HepG2 (cell line): ENCODE results near the gene TBC1D16. TPM values are rescaled to one million over a fixed set of nuclear protein-coding genes. Genes with fewer than 3 reads are reported as not detected.
A peak's percentile ranks its signal among the peaks of the same experiment; 100 is the strongest.

ENCODE experiments used
- ARID2 ChIP-seq: sonication (generic); formaldehyde crosslinking; IDR thresholded peaks from 2 replicates; pipeline ENCODE4 v1.8.1; 2022; ENCODE audit warnings: mild to moderate bottlenecking, missing genetic modification reagents, borderline replicate concordance
- ARNT ChIP-seq: fragments of 450-650 bp; IDR thresholded peaks from 2 replicates; pipeline ENCODE4 v1.6.1; 2017
- BCL6 ChIP-seq: IDR thresholded peaks from 2 replicates; pipeline ENCODE4 v1.6.1; 2016; ENCODE audit warnings: missing genetic modification reagents, missing compliant biosample characterization
- FOXK1 ChIP-seq: sonication (generic); formaldehyde crosslinking; IDR thresholded peaks from 2 replicates; pipeline ENCODE4 v1.4.0; 2020; ENCODE audit warnings: low read depth, missing genetic modification reagents, borderline replicate concordance
- HNRNPLL ChIP-seq: fragments of 200-400 bp; formaldehyde crosslinking; IDR thresholded peaks from 2 replicates; pipeline ENCODE4 v1.6.1; 2017; ENCODE audit warnings: mild to moderate bottlenecking, low read depth, low read length; ENCODE audit not compliant: poor library complexity, severe bottlenecking
- KDM5B ChIP-seq: sonication (generic); formaldehyde crosslinking; IDR thresholded peaks from 2 replicates; pipeline ENCODE4 v1.4.0; 2020; ENCODE audit warnings: missing genetic modification reagents, mild to moderate bottlenecking, borderline replicate concordance
- NFYB ChIP-seq: sonication (generic); formaldehyde crosslinking; IDR thresholded peaks from 2 replicates; pipeline ENCODE4 v1.4.0; 2020; ENCODE audit warnings: missing genetic modification reagents
- ONECUT2 ChIP-seq: sonication (generic); formaldehyde crosslinking; IDR thresholded peaks from 2 replicates; pipeline ENCODE4 v1.4.0; 2020; ENCODE audit warnings: missing genetic modification reagents
- PCBP2 ChIP-seq: fragments of 200-400 bp; formaldehyde crosslinking; optimal IDR thresholded peaks from 2 replicates; pipeline ENCODE3; 2018; ENCODE audit warnings: low read length, low read depth; ENCODE audit not compliant: poor library complexity, severe bottlenecking
- RBM39 ChIP-seq: fragments of 200-400 bp; formaldehyde crosslinking; IDR thresholded peaks from one replicate; pipeline ENCODE4 v1.6.1; 2018; ENCODE audit warnings: antibody characterized with exemption, mild to moderate bottlenecking, low read depth, low read length; ENCODE audit not compliant: poor library complexity, severe bottlenecking
- SP1 ChIP-seq, 2 experiments: fragments of 450-650 bp in 1 of 2; sonication (generic) in 1 of 2; formaldehyde crosslinking in 1 of 2; IDR thresholded peaks; 2 replicates each; pipeline versions ENCODE4 v1.4.0 to v1.6.1; 2016 to 2020; ENCODE audit warnings: missing genetic modification reagents in 1 of 2
- ZNF143 ChIP-seq: sonication (generic); formaldehyde crosslinking; IDR thresholded peaks from 2 replicates; pipeline ENCODE4 v1.4.0; 2020; ENCODE audit warnings: missing genetic modification reagents
- ZNF431 ChIP-seq: sonication (generic); formaldehyde crosslinking; IDR thresholded peaks from 2 replicates; pipeline ENCODE4 v1.9.0; 2022; ENCODE audit warnings: missing genetic modification reagents, low read depth, mild to moderate bottlenecking, borderline replicate concordance
- ZNF496 ChIP-seq: sonication (generic); formaldehyde crosslinking; IDR thresholded peaks from 2 replicates; pipeline ENCODE4 v1.8.1; 2023; ENCODE audit warnings: mild to moderate bottlenecking, moderate library complexity, missing genetic modification reagents; ENCODE audit not compliant: insufficient replicate concordance
- polyA plus RNA-seq, 8 experiments: library from polyadenylated mRNA; depleted of rRNA in 3 of 8; stranded (reverse) in 7 of 8; unstranded in 1 of 8; fragments of >200 nt; fragmentation: Illumina TruSeq in 4 of 8; extraction: Trizol in 4 of 8; gene quantifications; 2 replicates each; pipeline versions ENCODE4 v1.2.1 to v1.2.3, GENCODE V29; 2011 to 2016; ENCODE audit warnings: low read depth in 4 of 8, missing spikeins in 1 of 8, mixed read lengths in 1 of 8; ENCODE audit not compliant: insufficient read depth in 1 of 8
- total RNA-seq, 5 experiments: library from RNA; depleted of rRNA; stranded (reverse); fragments of >200 nt; fragmentation: Illumina TruSeq; extraction: Trizol; gene quantifications; 2 replicates each; pipeline ENCODE4 v1.2.3, GENCODE V29; 2016; ENCODE audit warnings: low read depth in 1 of 5
- TF ChIP-seq, protein P1 (sequence below): sonication (generic); formaldehyde crosslinking; IDR thresholded peaks from 2 replicates; pipeline ENCODE4 v1.4.0; 2020; ENCODE audit warnings: low read depth, mild to moderate bottlenecking, missing genetic modification reagents
- TF ChIP-seq, protein P2 (sequence below): sonication (generic); formaldehyde crosslinking; IDR thresholded peaks from 2 replicates; pipeline ENCODE4 v1.5.0; 2020; ENCODE audit warnings: mild to moderate bottlenecking, missing genetic modification reagents, moderate library complexity
- TF ChIP-seq, protein P3 (sequence below): sonication (generic); formaldehyde crosslinking; conservative IDR thresholded peaks from 2 replicates; pipeline ENCODE4 v1.4.0; 2020; ENCODE audit warnings: missing genetic modification reagents
- TF ChIP-seq, protein P4 (sequence below): IDR thresholded peaks from 2 replicates; pipeline ENCODE4 v1.6.1; 2016; ENCODE audit warnings: missing compliant biosample characterization, missing genetic modification reagents, borderline replicate concordance
- TF ChIP-seq, protein P5 (sequence below), 2 experiments: IDR thresholded peaks; 2 replicates each; pipeline ENCODE4 v1.6.1; 2011 to 2012; ENCODE audit warnings: low read length in 2 of 2, borderline replicate concordance in 1 of 2, low read depth in 1 of 2, mild to moderate bottlenecking in 1 of 2, moderate library complexity in 1 of 2

Gene TBC1D16
- total and polyA plus RNA-seq, 2 of the 13 experiments (the other 11 are each of a cell fraction or from before 2014, with no cell fraction given): 14.9 to 24.9 TPM

DNA sequence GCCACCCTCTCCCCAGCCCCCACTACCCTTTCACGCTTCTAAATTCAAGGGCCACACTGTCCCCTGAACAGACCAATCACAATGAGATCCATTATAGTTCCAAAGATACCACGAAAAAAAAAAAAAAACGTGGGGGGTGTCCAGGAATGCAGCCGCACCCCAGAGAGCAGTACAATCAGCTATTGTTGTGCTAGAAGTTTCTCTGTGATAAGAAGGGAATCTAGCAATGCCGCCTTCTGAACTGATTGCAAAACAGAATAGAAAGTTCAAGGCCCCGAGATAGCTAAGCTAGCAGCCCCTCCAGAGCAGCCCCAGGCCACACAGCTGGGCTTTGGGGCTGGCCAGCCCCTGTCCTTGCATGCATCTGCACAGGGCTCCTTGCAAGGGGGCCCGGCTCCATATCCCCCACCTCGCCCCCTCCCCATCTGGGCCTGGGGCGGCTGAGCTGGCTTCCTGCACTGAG lies 109.5 kb downstream of the TBC1D16 start (continued):
- TF ChIP-seq ZNF431 (CRISPR knock-in tag) (no peak), ZNF143 (no peak), PCBP2 (no peak), ONECUT2 (CRISPR knock-in tag) (no peak), ARNT (no peak), RBM39 (no peak), FOXK1 (CRISPR knock-in tag) (no peak), HNRNPLL (no peak), NFYB (peak; percentile 13; the same call in 1 of the 2 replicates), KDM5B (CRISPR knock-in tag) (peak; percentile 56; the same call in 1 of the 2 replicates), SP1 (IDR thresholded peaks at IDR 0.05) (no peak), SP1 (CRISPR knock-in tag; IDR thresholded peaks at IDR 0.05) (no peak; the same call in 1 of the 2 replicates), BCL6 (CRISPR knock-in tag) (peak; percentile 89), ZNF496 (CRISPR knock-in tag) (no peak), ARID2 (CRISPR knock-in tag) (0 out of 2 replicates have a peak, but pooled peaks have one; percentile 30)
- TF ChIP-seq, protein P1, sequence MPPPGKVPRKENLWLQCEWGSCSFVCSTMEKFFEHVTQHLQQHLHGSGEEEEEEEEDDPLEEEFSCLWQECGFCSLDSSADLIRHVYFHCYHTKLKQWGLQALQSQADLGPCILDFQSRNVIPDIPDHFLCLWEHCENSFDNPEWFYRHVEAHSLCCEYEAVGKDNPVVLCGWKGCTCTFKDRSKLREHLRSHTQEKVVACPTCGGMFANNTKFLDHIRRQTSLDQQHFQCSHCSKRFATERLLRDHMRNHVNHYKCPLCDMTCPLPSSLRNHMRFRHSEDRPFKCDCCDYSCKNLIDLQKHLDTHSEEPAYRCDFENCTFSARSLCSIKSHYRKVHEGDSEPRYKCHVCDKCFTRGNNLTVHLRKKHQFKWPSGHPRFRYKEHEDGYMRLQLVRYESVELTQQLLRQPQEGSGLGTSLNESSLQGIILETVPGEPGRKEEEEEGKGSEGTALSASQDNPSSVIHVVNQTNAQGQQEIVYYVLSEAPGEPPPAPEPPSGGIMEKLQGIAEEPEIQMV: no peak; the same call in 1 of the 2 replicates
- TF ChIP-seq, protein P2, sequence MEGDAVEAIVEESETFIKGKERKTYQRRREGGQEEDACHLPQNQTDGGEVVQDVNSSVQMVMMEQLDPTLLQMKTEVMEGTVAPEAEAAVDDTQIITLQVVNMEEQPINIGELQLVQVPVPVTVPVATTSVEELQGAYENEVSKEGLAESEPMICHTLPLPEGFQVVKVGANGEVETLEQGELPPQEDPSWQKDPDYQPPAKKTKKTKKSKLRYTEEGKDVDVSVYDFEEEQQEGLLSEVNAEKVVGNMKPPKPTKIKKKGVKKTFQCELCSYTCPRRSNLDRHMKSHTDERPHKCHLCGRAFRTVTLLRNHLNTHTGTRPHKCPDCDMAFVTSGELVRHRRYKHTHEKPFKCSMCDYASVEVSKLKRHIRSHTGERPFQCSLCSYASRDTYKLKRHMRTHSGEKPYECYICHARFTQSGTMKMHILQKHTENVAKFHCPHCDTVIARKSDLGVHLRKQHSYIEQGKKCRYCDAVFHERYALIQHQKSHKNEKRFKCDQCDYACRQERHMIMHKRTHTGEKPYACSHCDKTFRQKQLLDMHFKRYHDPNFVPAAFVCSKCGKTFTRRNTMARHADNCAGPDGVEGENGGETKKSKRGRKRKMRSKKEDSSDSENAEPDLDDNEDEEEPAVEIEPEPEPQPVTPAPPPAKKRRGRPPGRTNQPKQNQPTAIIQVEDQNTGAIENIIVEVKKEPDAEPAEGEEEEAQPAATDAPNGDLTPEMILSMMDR (CRISPR knock-in tag): peak; percentile 2; the same call in 1 of the 2 replicates
- TF ChIP-seq, protein P3, sequence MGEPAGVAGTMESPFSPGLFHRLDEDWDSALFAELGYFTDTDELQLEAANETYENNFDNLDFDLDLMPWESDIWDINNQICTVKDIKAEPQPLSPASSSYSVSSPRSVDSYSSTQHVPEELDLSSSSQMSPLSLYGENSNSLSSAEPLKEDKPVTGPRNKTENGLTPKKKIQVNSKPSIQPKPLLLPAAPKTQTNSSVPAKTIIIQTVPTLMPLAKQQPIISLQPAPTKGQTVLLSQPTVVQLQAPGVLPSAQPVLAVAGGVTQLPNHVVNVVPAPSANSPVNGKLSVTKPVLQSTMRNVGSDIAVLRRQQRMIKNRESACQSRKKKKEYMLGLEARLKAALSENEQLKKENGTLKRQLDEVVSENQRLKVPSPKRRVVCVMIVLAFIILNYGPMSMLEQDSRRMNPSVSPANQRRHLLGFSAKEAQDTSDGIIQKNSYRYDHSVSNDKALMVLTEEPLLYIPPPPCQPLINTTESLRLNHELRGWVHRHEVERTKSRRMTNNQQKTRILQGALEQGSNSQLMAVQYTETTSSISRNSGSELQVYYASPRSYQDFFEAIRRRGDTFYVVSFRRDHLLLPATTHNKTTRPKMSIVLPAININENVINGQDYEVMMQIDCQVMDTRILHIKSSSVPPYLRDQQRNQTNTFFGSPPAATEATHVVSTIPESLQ: no peak
- TF ChIP-seq, protein P4, sequence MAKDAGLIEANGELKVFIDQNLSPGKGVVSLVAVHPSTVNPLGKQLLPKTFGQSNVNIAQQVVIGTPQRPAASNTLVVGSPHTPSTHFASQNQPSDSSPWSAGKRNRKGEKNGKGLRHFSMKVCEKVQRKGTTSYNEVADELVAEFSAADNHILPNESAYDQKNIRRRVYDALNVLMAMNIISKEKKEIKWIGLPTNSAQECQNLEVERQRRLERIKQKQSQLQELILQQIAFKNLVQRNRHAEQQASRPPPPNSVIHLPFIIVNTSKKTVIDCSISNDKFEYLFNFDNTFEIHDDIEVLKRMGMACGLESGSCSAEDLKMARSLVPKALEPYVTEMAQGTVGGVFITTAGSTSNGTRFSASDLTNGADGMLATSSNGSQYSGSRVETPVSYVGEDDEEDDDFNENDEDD (CRISPR knock-in tag): peak; percentile 58; the same call in 1 of the 2 replicates
- TF ChIP-seq, protein P5, sequence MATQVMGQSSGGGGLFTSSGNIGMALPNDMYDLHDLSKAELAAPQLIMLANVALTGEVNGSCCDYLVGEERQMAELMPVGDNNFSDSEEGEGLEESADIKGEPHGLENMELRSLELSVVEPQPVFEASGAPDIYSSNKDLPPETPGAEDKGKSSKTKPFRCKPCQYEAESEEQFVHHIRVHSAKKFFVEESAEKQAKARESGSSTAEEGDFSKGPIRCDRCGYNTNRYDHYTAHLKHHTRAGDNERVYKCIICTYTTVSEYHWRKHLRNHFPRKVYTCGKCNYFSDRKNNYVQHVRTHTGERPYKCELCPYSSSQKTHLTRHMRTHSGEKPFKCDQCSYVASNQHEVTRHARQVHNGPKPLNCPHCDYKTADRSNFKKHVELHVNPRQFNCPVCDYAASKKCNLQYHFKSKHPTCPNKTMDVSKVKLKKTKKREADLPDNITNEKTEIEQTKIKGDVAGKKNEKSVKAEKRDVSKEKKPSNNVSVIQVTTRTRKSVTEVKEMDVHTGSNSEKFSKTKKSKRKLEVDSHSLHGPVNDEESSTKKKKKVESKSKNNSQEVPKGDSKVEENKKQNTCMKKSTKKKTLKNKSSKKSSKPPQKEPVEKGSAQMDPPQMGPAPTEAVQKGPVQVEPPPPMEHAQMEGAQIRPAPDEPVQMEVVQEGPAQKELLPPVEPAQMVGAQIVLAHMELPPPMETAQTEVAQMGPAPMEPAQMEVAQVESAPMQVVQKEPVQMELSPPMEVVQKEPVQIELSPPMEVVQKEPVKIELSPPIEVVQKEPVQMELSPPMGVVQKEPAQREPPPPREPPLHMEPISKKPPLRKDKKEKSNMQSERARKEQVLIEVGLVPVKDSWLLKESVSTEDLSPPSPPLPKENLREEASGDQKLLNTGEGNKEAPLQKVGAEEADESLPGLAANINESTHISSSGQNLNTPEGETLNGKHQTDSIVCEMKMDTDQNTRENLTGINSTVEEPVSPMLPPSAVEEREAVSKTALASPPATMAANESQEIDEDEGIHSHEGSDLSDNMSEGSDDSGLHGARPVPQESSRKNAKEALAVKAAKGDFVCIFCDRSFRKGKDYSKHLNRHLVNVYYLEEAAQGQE (IDR thresholded peaks at IDR 0.05; ENCODE audit: borderline replicate concordance in 1 of 2, low read depth in 1 of 2, low read length in 2 of 2): no peak
